Measurements from ENCODE around the gene FBXO41.
A peak's percentile ranks its signal among the peaks of the same experiment; 100 is the strongest.

Gene FBXO41

GRCh38 chr2:73285159-73285739, 971 bp upstream of the FBXO41 start:
- H3K36me3 Mint-ChIP-seq (ENCODE audit: low read depth), result no peaks in the 10 kb centered on the region
- H3K9me3 Mint-ChIP-seq, result no peaks in the 10 kb centered on the region

GRCh38 chr2:73283545-73284295, 558 bp downstream of the FBXO41 start:
- peaks cover 73% of the 10 kb centered on the region for H3K27me3 Mint-ChIP-seq (ENCODE audit: low read depth, poor library complexity)
- no peaks in the 10 kb centered on the region for H3K9me3 Mint-ChIP-seq
- no peak for TF ChIP-seq CTCF (IDR thresholded peaks at IDR 0.05)
- no peaks in the 10 kb centered on the region for H3K36me3 Mint-ChIP-seq (ENCODE audit: low read depth)
- H3K4me3 Mint-ChIP-seq, result peak overlapping the region; percentile 79
- H3K27ac Mint-ChIP-seq, result no peak overlapping the region
- peaks cover 10% of the 10 kb centered on the region for H3K4me1 Mint-ChIP-seq
- no peak for DNase-seq

More at GRCh38 chr2:73285159-73285739, 971 bp upstream of the FBXO41 start:
- TF ChIP-seq CTCF (IDR thresholded peaks at IDR 0.05), result no peak
- DNase-seq, result no peak
- Mint-ChIP-seq H3K27ac (no peak overlapping the region), H3K4me3 (peak overlapping the region; percentile 69), H3K27me3 (ENCODE audit: low read depth, poor library complexity) (peaks cover 78% of the 10 kb centered on the region), H3K4me1 (peaks cover 10% of the 10 kb centered on the region)

- Mint-ChIP-seq H3K4me3 (peak overlapping the region; percentile 79), H3K4me1 (peaks cover 10% of the 10 kb centered on the region), H3K36me3 (ENCODE audit: low read depth) (no peaks in the 10 kb centered on the region), H3K27me3 (ENCODE audit: low read depth, poor library complexity) (peaks cover 73% of the 10 kb centered on the region), H3K27ac (no peak overlapping the region), H3K9me3 (no peaks in the 10 kb centered on the region)
- no peak for DNase-seq
- TF ChIP-seq CTCF (IDR thresholded peaks at IDR 0.05), result no peak
Measured at GRCh38 chr2:73282924-73283544, 1.2 kb downstream of the FBXO41 start.

GRCh38 chr2:73281244-73281643, 3.0 kb downstream of the FBXO41 start:
- Mint-ChIP-seq H3K27ac (no peak overlapping the region), H3K9me3 (no peaks in the 10 kb centered on the region), H3K4me1 (peaks cover 10% of the 10 kb centered on the region), H3K36me3 (ENCODE audit: low read depth) (no peaks in the 10 kb centered on the region), H3K27me3 (ENCODE audit: low read depth, poor library complexity) (peaks cover 67% of the 10 kb centered on the region), H3K4me3 (no peak overlapping the region)
- TF ChIP-seq CTCF (IDR thresholded peaks at IDR 0.05), result no peak
- no peak for DNase-seq

GRCh38 chr2:73279852-73280251, 4.4 kb downstream of the FBXO41 start:
- DNase-seq, result no peak
- Mint-ChIP-seq H3K4me3 (no peak overlapping the region), H3K27me3 (ENCODE audit: low read depth, poor library complexity) (peaks cover 57% of the 10 kb centered on the region), H3K27ac (no peak overlapping the region), H3K9me3 (no peaks in the 10 kb centered on the region), H3K36me3 (ENCODE audit: low read depth) (no peaks in the 10 kb centered on the region), H3K4me1 (peaks cover 10% of the 10 kb centered on the region)
- no peak for TF ChIP-seq CTCF (IDR thresholded peaks at IDR 0.05)
